ENCODE measurements around the gene LY86.

LY86 gene

DNA sequence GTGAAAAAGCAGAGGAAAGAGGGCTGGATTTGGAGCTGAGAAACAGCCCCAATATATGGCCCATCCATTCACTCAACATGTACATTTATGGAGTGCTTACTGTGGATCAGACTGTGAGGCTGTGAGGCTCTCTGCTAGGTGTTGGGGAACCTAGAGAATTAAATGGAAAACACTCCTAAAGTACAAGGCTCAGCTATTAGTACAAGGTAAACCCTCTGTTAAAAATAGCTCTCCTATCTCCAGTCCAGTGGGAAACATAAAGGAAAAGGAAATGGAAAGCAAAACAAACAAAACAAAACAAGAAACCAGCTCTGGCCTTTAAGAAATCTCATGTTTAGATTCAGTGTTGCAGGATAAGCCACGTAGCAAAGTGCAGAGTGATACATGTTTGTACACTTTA, 35.0 kb downstream of the LY86 start:
- no peak for DNase-seq (ENCODE audit: low read depth in 2 of 2)

DNA sequence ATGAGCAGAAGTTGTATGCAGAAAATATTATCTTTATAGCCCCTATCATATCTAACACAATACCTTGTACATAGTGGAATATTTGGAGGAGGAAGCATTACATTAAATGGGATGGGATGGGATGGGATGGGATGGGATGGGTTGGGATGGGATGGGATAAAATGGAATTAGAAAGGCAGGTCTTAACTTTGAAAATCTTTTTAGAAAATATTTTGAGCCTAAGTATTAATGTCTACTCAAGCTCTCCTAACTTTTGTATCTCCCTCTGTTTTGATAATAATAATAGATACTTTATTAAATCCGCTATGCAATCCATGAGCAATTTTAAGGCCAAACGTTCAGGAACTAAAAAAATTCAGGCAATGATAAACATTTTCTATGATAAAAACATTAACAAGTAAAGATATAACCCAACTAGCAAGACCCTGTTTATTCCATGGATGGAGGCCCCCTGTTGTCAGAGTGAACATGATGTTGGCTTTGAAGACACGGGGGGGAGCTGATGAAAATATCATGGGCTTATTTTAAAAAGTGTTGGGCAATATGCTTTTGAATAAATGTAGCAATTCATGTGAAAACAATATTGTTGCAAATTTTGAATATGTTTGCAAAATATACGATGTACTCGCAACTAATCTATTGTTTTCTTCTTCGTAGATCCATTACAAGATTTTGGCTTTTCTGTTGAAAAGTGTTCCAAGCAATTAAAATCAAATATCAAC, 35.9 kb downstream of the LY86 start:
- DNase-seq (ENCODE audit: low read depth in 2 of 2), result no peak

DNA sequence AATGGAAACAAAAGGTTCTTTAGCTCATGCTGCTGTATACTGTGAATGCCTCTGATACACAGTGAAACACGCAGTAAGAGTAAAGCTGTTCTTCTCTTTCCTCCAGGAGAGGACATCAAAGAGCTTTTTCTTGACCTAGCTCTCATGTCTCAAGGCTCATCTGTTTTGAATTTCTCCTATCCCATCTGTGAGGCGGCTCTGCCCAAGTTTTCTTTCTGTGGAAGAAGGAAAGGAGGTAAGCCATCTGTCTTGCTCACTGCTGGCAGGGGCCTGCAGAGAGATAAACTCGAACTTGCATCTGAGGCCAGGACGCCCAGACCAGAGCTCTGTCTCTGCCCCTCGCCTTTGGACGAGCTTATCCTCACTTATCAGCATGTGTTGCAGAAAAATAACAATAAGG, 37.7 kb downstream of the LY86 start:
- DNase-seq (ENCODE audit: low read depth in 2 of 2), result no peak

GRCh38 chr6:6629402-6629801, 40.9 kb downstream of the LY86 start:
- DNase-seq (ENCODE audit: low read depth in 2 of 2), result no peak

- no peak for DNase-seq (ENCODE audit: low read depth in 2 of 2)
These were observed 42.5 kb downstream of the LY86 start for GRCh38 chr6:6631053-6631452.

DNA sequence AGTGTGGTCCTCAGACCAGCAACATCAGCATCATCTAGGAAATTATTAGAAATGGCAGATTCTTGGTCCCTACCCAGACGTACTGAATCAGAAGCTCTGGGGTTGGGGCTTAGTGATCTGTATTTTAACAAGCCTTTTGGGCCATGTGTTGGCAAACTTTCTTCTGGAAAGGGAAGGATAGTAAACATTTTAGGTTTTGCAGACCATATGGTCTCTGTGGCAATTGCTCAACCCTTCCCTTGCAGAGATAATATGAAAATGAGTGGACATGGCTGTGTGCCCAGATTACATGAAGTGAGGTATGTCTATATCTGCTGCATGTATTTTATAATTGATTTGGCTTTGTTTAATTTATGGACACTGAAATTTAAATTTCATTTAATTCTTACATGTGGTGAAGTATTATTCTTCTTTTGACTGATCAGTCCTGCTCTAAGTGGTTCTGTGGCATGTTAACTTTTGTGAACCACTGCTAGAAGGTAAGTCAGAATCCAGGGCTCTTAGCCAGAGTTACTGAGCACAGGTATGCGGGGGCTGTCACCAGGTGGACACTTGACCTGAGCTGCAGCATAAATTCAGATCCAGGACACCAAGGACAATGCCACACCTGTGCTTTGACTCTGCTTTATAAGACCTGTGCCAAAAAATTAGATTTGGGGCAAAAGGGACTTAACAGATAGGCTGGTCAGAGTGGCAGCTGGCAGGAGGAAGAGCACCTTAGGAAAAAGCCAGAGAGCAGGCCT, 43.2 kb downstream of the LY86 start:
- no peak for DNase-seq (ENCODE audit: low read depth in 2 of 2)

GRCh38 chr6:6633898-6634734, 45.6 kb downstream of the LY86 start:
- no peak for DNase-seq (ENCODE audit: low read depth in 2 of 2)

GRCh38 chr6:6634735-6635075, 46.2 kb downstream of the LY86 start:
- no peak for DNase-seq (ENCODE audit: low read depth in 2 of 2)

DNA sequence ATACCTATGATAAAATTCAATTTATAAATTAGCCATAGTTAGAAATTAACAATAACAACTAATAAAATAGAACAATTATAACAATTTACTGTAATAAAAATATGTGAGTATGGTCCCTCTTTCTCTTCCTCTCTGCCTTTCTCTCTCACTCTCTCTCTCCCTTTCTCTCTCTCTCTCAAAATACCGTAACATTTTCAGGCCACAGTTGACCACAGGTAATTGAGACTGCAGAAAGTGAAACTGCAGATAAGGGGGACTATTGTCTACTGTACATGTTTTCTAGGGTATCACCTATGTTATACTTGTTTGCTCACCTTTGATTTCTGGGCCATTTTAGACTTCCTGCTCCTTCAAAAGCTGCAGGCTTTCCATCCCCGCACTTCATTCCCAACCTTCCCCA, 46.8 kb downstream of the LY86 start:
- no peak for DNase-seq (ENCODE audit: low read depth in 2 of 2)

- DNase-seq (ENCODE audit: low read depth in 2 of 2), result no peak
These were observed 47.3 kb downstream of the LY86 start for GRCh38 chr6:6635869-6636268.

DNA sequence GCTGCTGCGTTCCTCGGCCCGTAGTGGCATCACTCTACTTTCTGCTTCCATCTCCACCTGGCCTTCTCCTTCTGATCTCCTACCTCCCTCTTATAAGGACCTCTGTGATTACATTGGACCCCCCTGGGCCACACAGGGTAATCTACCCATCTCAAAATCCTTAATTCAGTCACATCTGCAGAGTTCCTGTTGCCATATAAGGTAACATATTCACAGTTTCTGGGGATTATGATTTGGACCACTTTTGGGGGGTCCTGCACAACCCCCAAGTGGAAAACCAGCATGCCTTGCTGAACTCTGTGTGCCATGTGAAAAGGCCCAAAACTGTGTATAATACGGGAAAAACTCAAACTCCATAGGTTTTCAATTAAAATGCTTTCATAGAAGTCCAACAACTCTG, 51.1 kb downstream of the LY86 start:
- DNase-seq (ENCODE audit: low read depth in 2 of 2), result no peak

DNA sequence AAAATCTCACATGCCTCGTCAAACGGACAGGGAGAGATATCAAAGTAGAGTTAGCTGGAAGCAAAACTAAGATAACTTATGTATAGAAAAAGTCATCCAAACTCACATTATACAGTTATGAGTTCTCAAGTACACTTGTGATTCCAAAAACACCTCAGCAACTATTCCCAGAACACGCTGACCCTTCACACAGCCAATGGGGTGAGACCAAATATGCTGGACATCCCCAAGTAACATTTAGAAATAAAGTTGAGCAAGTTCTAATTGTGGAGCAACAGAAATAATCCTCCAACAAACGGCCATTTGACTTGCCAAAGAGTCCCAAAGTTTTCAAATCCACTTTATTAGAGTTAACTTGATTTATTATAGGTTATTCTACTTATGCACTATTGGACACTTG, 52.4 kb downstream of the LY86 start:
- DNase-seq (ENCODE audit: low read depth in 2 of 2), result no peak

DNA sequence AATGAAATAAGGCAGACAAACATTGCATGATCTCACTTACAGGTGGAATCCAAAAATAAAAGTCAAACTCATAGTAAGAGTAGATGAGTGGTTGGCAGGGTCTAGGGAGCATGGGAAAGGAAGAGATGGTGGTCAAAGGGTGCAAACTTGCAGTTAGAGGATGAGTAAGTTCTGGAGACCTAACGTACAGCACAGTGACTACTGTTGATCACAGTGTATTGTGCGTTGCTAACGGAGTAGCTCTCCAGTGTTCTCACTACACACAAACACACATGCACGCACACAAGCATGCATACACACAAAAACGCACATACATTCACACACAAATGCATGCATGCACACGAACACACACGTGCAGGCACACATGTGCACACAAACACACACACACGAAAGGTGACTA, 54.9 kb downstream of the LY86 start:
- no peak for DNase-seq (ENCODE audit: low read depth in 2 of 2)

DNA sequence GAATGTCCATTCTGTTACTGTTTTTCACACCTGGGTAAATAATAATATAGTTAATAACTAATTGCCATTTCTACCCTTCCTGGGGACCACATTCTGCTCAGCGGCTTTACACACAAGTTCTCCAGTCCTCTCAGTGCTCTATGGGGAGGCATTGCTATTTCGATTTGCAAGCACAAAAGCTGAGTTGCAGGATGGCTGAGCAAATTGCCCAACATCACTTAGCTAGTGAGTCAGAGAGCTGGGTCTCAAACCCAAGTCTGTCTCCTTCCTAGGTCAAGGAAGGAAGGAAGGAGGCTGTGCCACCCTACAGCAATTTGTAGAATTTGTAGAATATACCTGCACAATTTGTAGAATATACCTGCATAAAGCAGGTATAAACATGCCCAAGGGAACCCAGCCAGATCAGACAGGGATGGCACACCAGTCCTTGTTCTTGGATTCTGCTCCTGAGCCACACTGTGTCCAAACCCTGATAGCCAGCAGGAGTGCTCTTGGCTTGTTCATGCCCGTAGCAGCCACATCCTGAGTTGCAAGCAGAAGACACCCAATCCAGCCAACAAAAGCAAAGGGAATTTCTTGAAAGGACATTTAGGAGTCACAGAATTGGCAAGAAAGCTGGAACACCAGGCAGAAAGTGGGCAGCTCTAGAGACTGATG, 56.9 kb downstream of the LY86 start:
- DNase-seq (ENCODE audit: low read depth in 2 of 2), result no peak

DNA sequence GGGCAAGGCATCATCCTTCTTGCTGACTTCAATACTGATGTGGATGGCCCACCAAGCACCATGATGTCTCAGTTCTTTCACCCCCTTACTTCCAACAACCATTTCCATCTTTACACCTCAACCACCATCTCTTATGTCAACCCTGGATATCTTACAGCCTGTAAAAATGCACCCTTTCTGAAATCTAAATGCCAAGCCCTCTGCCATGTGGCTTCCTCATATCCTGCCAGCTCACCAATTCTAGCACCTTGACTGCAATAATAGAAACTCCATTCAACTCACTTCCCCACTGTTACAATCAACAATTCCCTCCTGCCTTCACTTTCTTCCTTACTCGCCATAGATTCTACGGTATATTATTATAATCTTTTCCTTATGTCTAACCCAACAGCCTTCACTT, 57.9 kb downstream of the LY86 start:
- DNase-seq (ENCODE audit: low read depth in 2 of 2), result no peak

- DNase-seq (ENCODE audit: low read depth in 2 of 2), result no peak
These were observed 58.3 kb downstream of the LY86 start for GRCh38 chr6:6646859-6647258.

- DNase-seq (ENCODE audit: low read depth in 2 of 2), result no peak
These were observed 60.3 kb downstream of the LY86 start for GRCh38 chr6:6648692-6649343.

DNA sequence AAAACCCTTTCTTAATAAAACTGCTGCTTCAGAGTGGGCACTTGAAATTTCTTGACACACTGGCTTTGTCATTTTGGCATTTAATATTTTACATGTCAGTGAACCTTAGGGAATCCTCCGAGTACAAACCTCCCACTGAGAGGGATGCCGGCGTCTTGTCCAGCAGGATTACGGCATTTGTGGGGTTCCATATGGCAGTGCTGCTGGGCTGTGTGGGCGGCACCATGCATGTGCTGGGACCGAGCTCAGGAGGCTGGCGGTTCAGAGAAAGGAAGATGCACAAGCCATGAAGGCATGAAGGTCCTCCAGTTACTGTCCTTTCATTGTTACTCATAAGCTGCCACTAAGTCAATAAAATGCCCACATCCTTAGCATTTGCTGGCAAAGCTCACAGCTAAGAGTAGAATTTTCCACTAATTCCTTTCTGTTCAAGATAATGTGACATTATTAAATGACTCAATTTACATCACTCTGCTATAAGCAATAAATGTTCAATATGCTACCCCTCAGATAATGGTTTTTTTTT, 61.4 kb downstream of the LY86 start:
- no peak for DNase-seq (ENCODE audit: low read depth in 2 of 2)

DNA sequence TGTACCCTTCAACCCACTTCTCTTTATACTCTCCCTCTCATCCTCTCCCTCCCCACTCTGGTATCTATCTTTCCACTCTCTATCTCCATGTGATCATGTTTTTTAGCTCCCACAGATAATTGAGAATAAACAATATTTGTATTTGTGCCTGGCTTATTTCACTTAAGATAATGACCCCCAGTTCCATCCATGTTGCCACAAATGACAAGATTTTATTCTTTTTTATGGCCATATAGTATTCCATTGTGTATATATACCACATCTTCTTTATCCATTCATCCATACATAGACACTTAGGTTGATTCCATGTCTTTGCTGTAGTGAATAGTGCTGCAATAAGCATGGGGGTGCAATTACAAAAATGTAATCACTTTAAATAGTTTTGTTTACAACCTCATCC, 62.3 kb downstream of the LY86 start:
- no peak for DNase-seq (ENCODE audit: low read depth in 2 of 2)

- DNase-seq (ENCODE audit: low read depth in 2 of 2), result no peak
These were observed 62.8 kb downstream of the LY86 start for GRCh38 chr6:6651335-6651734.

GRCh38 chr6:6652932-6653331, 64.4 kb downstream of the LY86 start:
- DNase-seq (ENCODE audit: low read depth in 2 of 2), result no peak
